Gastrocnemius medialis (tissue), 4 donors: ENCODE measurements around the gene MRPL11.

ENCODE experiments used
- POLR2A ChIP-seq, 2 donors: fragments of 450-650 bp; IDR thresholded peaks; one replicate each; pipeline ENCODE4 v1.6.1; 2017; ENCODE audit warnings: antibody characterized with exemption in 2 of 2, mild to moderate bottlenecking in 2 of 2, moderate library complexity in 2 of 2
- TF ChIP-seq, protein P1 (sequence below), 5 experiments: fragments of 450-650 bp in 3 of 5; fragments of 200-600 bp in 2 of 5; sonication (generic) in 2 of 5; IDR thresholded peaks in 4 of 5; conservative IDR thresholded peaks in 1 of 5; 1 replicate in 4 of 5; 2 replicates in 1 of 5; pipeline ENCODE4 v1.5.1; 2016 to 2019; ENCODE audit warnings: antibody characterized with exemption in 5 of 5, mild to moderate bottlenecking in 3 of 5, moderate library complexity in 3 of 5

- no peak for TF ChIP-seq POLR2A (IDR thresholded peaks at IDR 0.05)
- TF ChIP-seq, protein P1, sequence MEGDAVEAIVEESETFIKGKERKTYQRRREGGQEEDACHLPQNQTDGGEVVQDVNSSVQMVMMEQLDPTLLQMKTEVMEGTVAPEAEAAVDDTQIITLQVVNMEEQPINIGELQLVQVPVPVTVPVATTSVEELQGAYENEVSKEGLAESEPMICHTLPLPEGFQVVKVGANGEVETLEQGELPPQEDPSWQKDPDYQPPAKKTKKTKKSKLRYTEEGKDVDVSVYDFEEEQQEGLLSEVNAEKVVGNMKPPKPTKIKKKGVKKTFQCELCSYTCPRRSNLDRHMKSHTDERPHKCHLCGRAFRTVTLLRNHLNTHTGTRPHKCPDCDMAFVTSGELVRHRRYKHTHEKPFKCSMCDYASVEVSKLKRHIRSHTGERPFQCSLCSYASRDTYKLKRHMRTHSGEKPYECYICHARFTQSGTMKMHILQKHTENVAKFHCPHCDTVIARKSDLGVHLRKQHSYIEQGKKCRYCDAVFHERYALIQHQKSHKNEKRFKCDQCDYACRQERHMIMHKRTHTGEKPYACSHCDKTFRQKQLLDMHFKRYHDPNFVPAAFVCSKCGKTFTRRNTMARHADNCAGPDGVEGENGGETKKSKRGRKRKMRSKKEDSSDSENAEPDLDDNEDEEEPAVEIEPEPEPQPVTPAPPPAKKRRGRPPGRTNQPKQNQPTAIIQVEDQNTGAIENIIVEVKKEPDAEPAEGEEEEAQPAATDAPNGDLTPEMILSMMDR (IDR thresholded peaks at IDR 0.05 in 4 of 5, conservative IDR thresholded peaks at IDR 0.05 in 1 of 5), result no peak
These were observed 27.0 kb upstream of the MRPL11 start for GRCh38 chr11:66465373-66466224.
